MM.1S (cell line): ENCODE results near the gene NT5DC2.
A peak's percentile ranks its signal among the peaks of the same experiment; 100 is the strongest.

Source experiments
- DNase-seq: peaks from one replicate; pipeline ENCODE4 v3.0.0-alpha.2; 2015
- H2AFZ ChIP-seq: fragments of 300-600 bp; sonication (generic); 2 replicates; pipeline ENCODE4 v1.6.0; 2016; ENCODE audit warnings: antibody characterized with exemption, low read length
- H3F3A ChIP-seq: fragments of 300-600 bp; sonication (generic); 2 replicates; pipeline ENCODE4 v1.6.1; 2016; ENCODE audit warnings: mild to moderate bottlenecking, antibody characterized with exemption, low read length, moderate library complexity, mixed read lengths; ENCODE audit not compliant: insufficient read depth
- H3K27ac ChIP-seq: fragments of 300-600 bp; sonication (generic); 2 replicates; pipeline ENCODE4 v1.5.1; 2016; ENCODE audit warnings: mild to moderate bottlenecking, low read length
- H3K27me3 ChIP-seq: fragments of 300-600 bp; sonication (generic); replicated peaks from 2 replicates; pipeline ENCODE4 v1.6.0; 2016; ENCODE audit warnings: low read length; ENCODE audit not compliant: insufficient read depth
- H3K36me3 ChIP-seq: fragments of 300-600 bp; sonication (generic); replicated peaks from 2 replicates; pipeline ENCODE4 v1.6.1; 2016; ENCODE audit warnings: mild to moderate bottlenecking, low read length, mixed read lengths; ENCODE audit not compliant: insufficient read depth
- H3K4me1 ChIP-seq: fragments of 300-600 bp; sonication (generic); 2 replicates; pipeline ENCODE4 v1.6.1; 2016; ENCODE audit warnings: low read length, mixed read lengths
- H3K4me2 ChIP-seq: fragments of 300-600 bp; sonication (generic); 2 replicates; pipeline ENCODE4 v1.6.0; 2016; ENCODE audit warnings: low read depth, low read length
- H3K4me3 ChIP-seq: fragments of 300-600 bp; sonication (generic); 2 replicates; pipeline ENCODE4 v1.5.1; 2016; ENCODE audit warnings: low read length, mixed read lengths
- H3K79me2 ChIP-seq: fragments of 300-600 bp; sonication (generic); 2 replicates; pipeline ENCODE4 v1.6.1; 2016; ENCODE audit warnings: mixed run types, low read length, mixed read lengths
- H3K9ac ChIP-seq: fragments of 300-600 bp; sonication (generic); 2 replicates; pipeline ENCODE4 v1.6.1; 2016; ENCODE audit warnings: low read length, mixed read lengths
- H3K9me2 ChIP-seq: fragments of 300-600 bp; sonication (generic); replicated peaks from 2 replicates; pipeline ENCODE4 v1.6.1; 2016; ENCODE audit warnings: mild to moderate bottlenecking, low read length, mixed read lengths; ENCODE audit not compliant: insufficient read depth
- H3K9me3 ChIP-seq: fragments of 300-600 bp; sonication (generic); replicated peaks from 2 replicates; pipeline ENCODE4 v1.6.1; 2016; ENCODE audit warnings: mild to moderate bottlenecking, low read length, mixed read lengths; ENCODE audit not compliant: insufficient read depth
- H4K20me1 ChIP-seq: fragments of 300-600 bp; sonication (generic); 2 replicates; pipeline ENCODE4 v1.6.1; 2016; ENCODE audit warnings: mild to moderate bottlenecking, low read length, moderate library complexity, mixed read lengths; ENCODE audit not compliant: insufficient read depth
- EZH2 ChIP-seq: fragments of 300-600 bp; sonication (generic); optimal IDR thresholded peaks from 2 replicates; pipeline ENCODE3; 2017; ENCODE audit warnings: low read depth, mild to moderate bottlenecking, antibody characterized with exemption, low read length, mixed read lengths
- EZH2phosphoT487 ChIP-seq: fragments of 300-600 bp; sonication (generic); IDR thresholded peaks from 2 replicates; pipeline ENCODE4 v1.6.1; 2018; ENCODE audit warnings: antibody characterized with exemption, low read length
- TF ChIP-seq, protein P1 (sequence below): fragments of 300-600 bp; sonication (generic); IDR thresholded peaks from 2 replicates; pipeline ENCODE4 v1.5.1; 2016; ENCODE audit warnings: antibody characterized with exemption, low read length, mixed read lengths

The NT5DC2 gene

DNA sequence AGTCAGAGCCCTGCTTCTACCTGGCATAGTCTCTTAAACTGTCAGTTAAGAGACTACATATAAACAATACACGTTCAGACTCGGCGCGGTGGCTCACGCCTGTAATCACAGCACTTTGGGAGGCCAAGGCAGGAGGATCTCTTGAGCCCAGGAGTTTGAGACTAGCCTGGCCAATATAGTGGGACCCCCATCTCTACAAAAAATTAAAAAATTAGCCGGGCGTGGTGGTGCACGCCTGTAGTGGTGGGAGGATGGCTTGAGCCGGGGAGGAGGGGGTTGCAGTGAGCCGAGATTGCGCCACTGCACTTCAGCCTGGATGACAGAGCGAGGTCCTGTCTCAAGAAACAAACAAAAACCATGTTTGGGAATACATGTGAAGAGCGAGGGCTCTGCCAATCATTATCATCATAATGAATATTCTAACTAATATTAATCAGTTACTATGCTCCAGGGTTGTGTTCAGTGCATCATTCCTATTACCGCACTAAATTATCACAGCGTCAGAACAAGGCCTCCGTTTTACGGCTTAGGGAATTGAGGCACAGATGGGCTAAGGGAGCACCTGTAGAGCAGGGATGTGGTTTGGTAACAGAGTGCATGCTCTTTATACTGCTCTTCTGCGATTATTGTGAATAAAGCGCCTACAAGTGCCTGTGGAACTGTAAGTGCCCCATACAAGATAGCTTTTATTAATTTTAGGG, 1.9 kb upstream of the NT5DC2 start:
- peaks cover 3% of the 10 kb centered on the region; the same call in 1 of the 2 replicates for H3K36me3 ChIP-seq
- peaks cover 19% of the 10 kb centered on the region for H3F3A ChIP-seq
- H3K9me2 ChIP-seq = no peaks in the 10 kb centered on the region
- peak overlapping the region; percentile 51 for H3K4me3 ChIP-seq
- H3K9ac ChIP-seq = no peak overlapping the region
- DNase-seq = no peak
- no peaks in the 10 kb centered on the region; the same call in 1 of the 2 replicates for H4K20me1 ChIP-seq
- no peaks in the 10 kb centered on the region for H3K27me3 ChIP-seq
- H3K4me1 ChIP-seq = peaks cover 18% of the 10 kb centered on the region
- peaks cover 41% of the 10 kb centered on the region for H3K79me2 ChIP-seq
- TF ChIP-seq, protein P1, sequence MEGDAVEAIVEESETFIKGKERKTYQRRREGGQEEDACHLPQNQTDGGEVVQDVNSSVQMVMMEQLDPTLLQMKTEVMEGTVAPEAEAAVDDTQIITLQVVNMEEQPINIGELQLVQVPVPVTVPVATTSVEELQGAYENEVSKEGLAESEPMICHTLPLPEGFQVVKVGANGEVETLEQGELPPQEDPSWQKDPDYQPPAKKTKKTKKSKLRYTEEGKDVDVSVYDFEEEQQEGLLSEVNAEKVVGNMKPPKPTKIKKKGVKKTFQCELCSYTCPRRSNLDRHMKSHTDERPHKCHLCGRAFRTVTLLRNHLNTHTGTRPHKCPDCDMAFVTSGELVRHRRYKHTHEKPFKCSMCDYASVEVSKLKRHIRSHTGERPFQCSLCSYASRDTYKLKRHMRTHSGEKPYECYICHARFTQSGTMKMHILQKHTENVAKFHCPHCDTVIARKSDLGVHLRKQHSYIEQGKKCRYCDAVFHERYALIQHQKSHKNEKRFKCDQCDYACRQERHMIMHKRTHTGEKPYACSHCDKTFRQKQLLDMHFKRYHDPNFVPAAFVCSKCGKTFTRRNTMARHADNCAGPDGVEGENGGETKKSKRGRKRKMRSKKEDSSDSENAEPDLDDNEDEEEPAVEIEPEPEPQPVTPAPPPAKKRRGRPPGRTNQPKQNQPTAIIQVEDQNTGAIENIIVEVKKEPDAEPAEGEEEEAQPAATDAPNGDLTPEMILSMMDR = no peak
- no peak for TF ChIP-seq EZH2
- no peaks in the 10 kb centered on the region for H3K9me3 ChIP-seq
- no peak overlapping the region for H3K27ac ChIP-seq
- H3K4me2 ChIP-seq = peak overlapping the region; percentile 80
- peak overlapping the region; percentile 79 for H2AFZ ChIP-seq

DNA sequence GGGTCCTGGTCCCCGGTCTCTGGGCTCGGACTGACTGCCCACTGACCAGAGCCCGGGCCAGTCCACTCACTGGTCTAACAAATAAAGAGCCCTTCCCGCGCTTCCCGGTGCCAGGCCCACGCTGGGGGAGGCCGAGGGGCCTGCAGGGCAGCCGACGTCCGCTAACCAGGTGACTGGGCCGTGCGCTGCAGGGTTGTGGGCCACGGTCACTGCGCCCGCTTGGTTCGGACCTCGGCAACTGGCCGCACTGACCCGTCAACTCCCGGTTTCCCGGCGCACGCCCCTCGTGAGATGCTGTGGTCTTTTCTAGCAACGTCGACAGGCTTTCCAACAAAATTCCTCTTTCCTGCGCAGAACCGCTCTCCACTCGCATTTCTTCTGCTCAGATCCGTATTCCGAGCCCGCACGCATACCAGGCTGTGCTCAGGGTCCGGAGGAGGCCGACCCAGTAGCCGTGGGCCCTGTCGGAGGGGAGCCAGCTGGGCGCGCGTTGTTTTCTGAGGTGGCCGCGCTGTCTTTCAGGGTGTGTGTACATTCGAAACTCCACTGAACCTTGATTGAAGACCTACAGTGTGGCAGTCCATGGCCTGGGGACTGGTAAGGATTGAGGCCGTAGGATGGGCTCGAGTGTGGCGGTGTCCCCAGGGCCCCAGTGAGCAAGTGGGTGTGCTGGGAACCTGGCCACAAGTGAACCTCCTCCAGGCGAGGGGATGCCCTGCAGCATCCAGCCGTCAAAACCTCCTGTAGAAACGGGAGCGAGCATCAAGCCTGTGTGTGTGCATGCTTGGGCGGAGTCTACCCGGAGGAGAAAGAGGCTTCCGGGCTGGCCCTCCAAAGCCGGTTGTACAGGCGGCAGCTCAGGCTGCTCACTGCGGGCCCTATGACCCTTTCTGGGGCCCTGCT, 875 bp upstream of the NT5DC2 start:
- H3K4me3 ChIP-seq = peak overlapping the region; percentile 50; the same call in 1 of the 2 replicates
- peaks cover 18% of the 10 kb centered on the region for H3K4me1 ChIP-seq
- H3K9ac ChIP-seq = no peak overlapping the region
- no peaks in the 10 kb centered on the region for H4K20me1 ChIP-seq
- no peaks in the 10 kb centered on the region for H3K36me3 ChIP-seq
- no peaks in the 10 kb centered on the region for H3K27me3 ChIP-seq
- no peak for DNase-seq
- H3K9me3 ChIP-seq = no peaks in the 10 kb centered on the region
- peak overlapping the region; percentile 65; the same call in 1 of the 2 replicates for H3K4me2 ChIP-seq
- H3K27ac ChIP-seq = no peak overlapping the region
- no peaks in the 10 kb centered on the region for H3K9me2 ChIP-seq
- TF ChIP-seq, protein P1 = no peak
- TF ChIP-seq EZH2 (no peak), EZH2phosphoT487 (no peak)
- peak overlapping the region; percentile 70 for H2AFZ ChIP-seq
- H3K79me2 ChIP-seq = peaks cover 31% of the 10 kb centered on the region
- peaks cover 18% of the 10 kb centered on the region for H3F3A ChIP-seq

DNA sequence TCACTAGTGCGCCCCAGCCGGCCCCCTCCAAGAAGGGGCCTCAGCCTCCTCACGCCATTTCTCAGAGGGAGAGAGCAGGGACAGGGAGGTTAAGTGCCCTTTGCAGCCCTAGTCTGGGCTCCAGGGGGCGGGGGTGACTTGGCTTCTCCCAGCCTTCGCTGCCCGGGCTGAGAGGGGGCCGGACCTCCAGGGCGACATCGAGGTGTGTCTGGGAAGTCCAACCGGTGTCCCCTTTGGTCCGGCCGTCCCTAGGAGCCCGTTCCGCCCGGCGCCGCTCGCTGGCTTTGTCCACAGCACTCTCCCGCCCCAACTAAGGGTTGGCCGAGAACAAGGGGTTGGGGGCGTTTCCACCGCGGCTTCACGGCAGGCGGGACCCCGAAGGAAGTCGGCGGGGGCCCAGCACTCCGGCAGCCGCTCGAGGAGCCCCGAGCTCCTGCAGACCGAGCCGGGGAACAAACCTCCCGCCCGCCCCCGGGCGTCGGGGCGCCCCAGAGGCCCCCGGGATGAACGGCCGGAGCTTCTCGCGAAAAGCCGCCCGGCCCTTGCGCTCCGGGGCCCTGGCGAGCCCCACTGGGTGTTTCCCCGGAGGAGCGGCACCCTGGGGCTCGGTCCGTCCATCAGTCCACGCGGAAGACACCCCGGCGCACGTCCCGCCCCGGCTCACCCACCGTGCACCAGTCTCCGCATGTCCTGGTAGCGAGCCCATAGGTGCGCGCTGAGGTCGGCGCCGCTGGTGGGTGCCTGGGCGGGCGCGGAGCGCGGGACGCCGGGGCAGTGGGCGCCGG, 627 bp downstream of the NT5DC2 start:
- Histone ChIP-seq H3K4me3 (peak overlapping the region; percentile 73), H3K9me2 (no peaks in the 10 kb centered on the region), H4K20me1 (no peaks in the 10 kb centered on the region), H3K27ac (no peak overlapping the region), H3K79me2 (peaks cover 16% of the 10 kb centered on the region), H3K4me1 (peaks cover 10% of the 10 kb centered on the region), H3K9me3 (no peaks in the 10 kb centered on the region), H3K36me3 (no peaks in the 10 kb centered on the region), H3K27me3 (no peaks in the 10 kb centered on the region), H3K9ac (peak overlapping the region; percentile 66), H2AFZ (peak overlapping the region; percentile 77), H3K4me2 (peak overlapping the region; percentile 72), H3F3A (peaks cover 18% of the 10 kb centered on the region)
- DNase-seq = no peak
- TF ChIP-seq, protein P1 = no peak
- no peak for TF ChIP-seq EZH2
- no peak for TF ChIP-seq EZH2phosphoT487
